ENCODE measurements around the gene GBP1. TPM values are rescaled to one million over a fixed set of nuclear protein-coding genes. Genes with fewer than 3 reads are reported as not detected.

The GBP1 gene
- total and polyA plus RNA-seq, 2 donors (not counting 1 experiment from before 2014, with no cell fraction given), result 4.7 to 9.4 TPM

- no peaks in the 10 kb centered on the region for H3K4me1 ChIP-seq (ENCODE audit: control insufficient read depth in 2 of 2, insufficient read depth in 2 of 2, low read length in 2 of 2)
- no peaks in the 10 kb centered on the region for H3K9me3 Mint-ChIP-seq (ENCODE audit: insufficient read depth)
- H3K27ac ChIP-seq (ENCODE audit: low read length in 2 of 2), result no peak overlapping the region
- ChIA-PET POLR2A (no interaction called here), CTCF (no interaction called here)
- DNase-seq (no peak), ATAC-seq (ENCODE audit: low read depth) (no peak)
- intact Hi-C loops (cut with micrococcal nuclease), result no loop called here
- H3K27me3 Mint-ChIP-seq, result no peaks in the 10 kb centered on the region
- H3K4me2 ChIP-seq (replicated peaks; ENCODE audit: low read depth, low read length, poor library complexity, severe bottlenecking), result no peak overlapping the region
- H3K4me3 ChIP-seq (ENCODE audit: control extremely low read depth in 1 of 5, extremely low read depth in 1 of 5, insufficient read depth in 1 of 5, low read depth in 2 of 5, low read length in 4 of 5), result no peak overlapping the region
- H3K4me3 Mint-ChIP-seq, result no peak overlapping the region
- H2AFZ ChIP-seq (ENCODE audit: insufficient read depth, low read depth, low read length, poor library complexity, severe bottlenecking), result no peak overlapping the region
- H3K36me3 ChIP-seq (replicated peaks in 1 of 2; ENCODE audit: control extremely low read depth in 1 of 2, control insufficient read depth in 1 of 2, extremely low read depth in 1 of 2, insufficient read depth in 2 of 2, low read length in 1 of 2), result peaks cover 0 to 3% of the 10 kb centered on the region in 2 experiments
- H3K9me3 ChIP-seq (ENCODE audit: control extremely low read depth in 1 of 3, control insufficient read depth in 2 of 3, insufficient read depth in 1 of 3, low read length in 2 of 3), result peaks cover 0 to 17% (median 7%) of the 10 kb centered on the region in 3 donors
- no peaks in the 10 kb centered on the region for H3K79me2 ChIP-seq (ENCODE audit: control insufficient read depth, insufficient read depth, low read length)
- 100% methylated on average over 1 of the region's 2 CpGs for WGBS (ENCODE audit: insufficient coverage)
- peaks cover 3% of the 10 kb centered on the region for H3K4me1 Mint-ChIP-seq
- H4K20me1 ChIP-seq (ENCODE audit: control insufficient read depth, insufficient read depth, low read length, poor library complexity, severe bottlenecking), result no peaks in the 10 kb centered on the region
- TF ChIP-seq, protein P1, sequence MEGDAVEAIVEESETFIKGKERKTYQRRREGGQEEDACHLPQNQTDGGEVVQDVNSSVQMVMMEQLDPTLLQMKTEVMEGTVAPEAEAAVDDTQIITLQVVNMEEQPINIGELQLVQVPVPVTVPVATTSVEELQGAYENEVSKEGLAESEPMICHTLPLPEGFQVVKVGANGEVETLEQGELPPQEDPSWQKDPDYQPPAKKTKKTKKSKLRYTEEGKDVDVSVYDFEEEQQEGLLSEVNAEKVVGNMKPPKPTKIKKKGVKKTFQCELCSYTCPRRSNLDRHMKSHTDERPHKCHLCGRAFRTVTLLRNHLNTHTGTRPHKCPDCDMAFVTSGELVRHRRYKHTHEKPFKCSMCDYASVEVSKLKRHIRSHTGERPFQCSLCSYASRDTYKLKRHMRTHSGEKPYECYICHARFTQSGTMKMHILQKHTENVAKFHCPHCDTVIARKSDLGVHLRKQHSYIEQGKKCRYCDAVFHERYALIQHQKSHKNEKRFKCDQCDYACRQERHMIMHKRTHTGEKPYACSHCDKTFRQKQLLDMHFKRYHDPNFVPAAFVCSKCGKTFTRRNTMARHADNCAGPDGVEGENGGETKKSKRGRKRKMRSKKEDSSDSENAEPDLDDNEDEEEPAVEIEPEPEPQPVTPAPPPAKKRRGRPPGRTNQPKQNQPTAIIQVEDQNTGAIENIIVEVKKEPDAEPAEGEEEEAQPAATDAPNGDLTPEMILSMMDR (IDR thresholded peaks at IDR 0.05), result no peak
- no peak for TF ChIP-seq EZH2 (IDR thresholded peaks at IDR 0.05; ENCODE audit: borderline replicate concordance, insufficient read depth, low read depth, low read length, poor library complexity, severe bottlenecking)
- H3K27ac Mint-ChIP-seq, result no peak overlapping the region
- H3K9ac ChIP-seq (ENCODE audit: low read length), result no peak overlapping the region
- H3K27me3 ChIP-seq (replicated peaks in 1 of 4; ENCODE audit: control extremely low read depth in 1 of 4, control insufficient read depth in 3 of 4, insufficient read depth in 4 of 4, low read length in 3 of 4), result no peaks in the 10 kb centered on the region
Measured at GRCh38 chr1:89044970-89045721, 19.9 kb downstream of the GBP1 start.

GRCh38 chr1:89043940-89044339 is 21.1 kb downstream of the GBP1 start:
- no peak for TF ChIP-seq EZH2 (IDR thresholded peaks at IDR 0.05; ENCODE audit: borderline replicate concordance, insufficient read depth, low read depth, low read length, poor library complexity, severe bottlenecking)
- TF ChIP-seq, protein P1 (IDR thresholded peaks at IDR 0.05), result no peak
- Histone ChIP-seq H3K27me3 (replicated peaks in 1 of 4; ENCODE audit: control extremely low read depth in 1 of 4, control insufficient read depth in 3 of 4, insufficient read depth in 4 of 4, low read length in 3 of 4) (no peaks in the 10 kb centered on the region), H3K9me3 (ENCODE audit: control extremely low read depth in 1 of 3, control insufficient read depth in 2 of 3, insufficient read depth in 1 of 3, low read length in 2 of 3) (peaks cover 0 to 17% (median 7%) of the 10 kb centered on the region in 3 donors), H3K27ac (ENCODE audit: low read length in 2 of 2) (no peak overlapping the region), H3K4me1 (ENCODE audit: control insufficient read depth in 2 of 2, insufficient read depth in 2 of 2, low read length in 2 of 2) (no peaks in the 10 kb centered on the region), H2AFZ (ENCODE audit: insufficient read depth, low read depth, low read length, poor library complexity, severe bottlenecking) (no peak overlapping the region), H3K4me2 (replicated peaks; ENCODE audit: low read depth, low read length, poor library complexity, severe bottlenecking) (no peak overlapping the region), H3K36me3 (replicated peaks in 1 of 2; ENCODE audit: control extremely low read depth in 1 of 2, control insufficient read depth in 1 of 2, extremely low read depth in 1 of 2, insufficient read depth in 2 of 2, low read length in 1 of 2) (no peaks in the 10 kb centered on the region), H3K9ac (ENCODE audit: low read length) (no peak overlapping the region), H3K4me3 (ENCODE audit: control extremely low read depth in 1 of 5, extremely low read depth in 1 of 5, insufficient read depth in 1 of 5, low read depth in 2 of 5, low read length in 4 of 5) (no peak overlapping the region), H4K20me1 (ENCODE audit: control insufficient read depth, insufficient read depth, low read length, poor library complexity, severe bottlenecking) (no peaks in the 10 kb centered on the region), H3K79me2 (ENCODE audit: control insufficient read depth, insufficient read depth, low read length) (no peaks in the 10 kb centered on the region)
- DNase-seq (no peak), ATAC-seq (ENCODE audit: low read depth) (no peak)
- Mint-ChIP-seq H3K27ac (no peak overlapping the region), H3K4me1 (peaks cover 7% of the 10 kb centered on the region), H3K9me3 (ENCODE audit: insufficient read depth) (no peaks in the 10 kb centered on the region), H3K27me3 (no peaks in the 10 kb centered on the region), H3K4me3 (no peak overlapping the region)
- intact Hi-C loops (cut with micrococcal nuclease), result no loop called here
- 94% methylated on average over 4 of the region's 5 CpGs for WGBS (ENCODE audit: insufficient coverage)
- ChIA-PET POLR2A (no interaction called here), CTCF (no interaction called here)
